T-helper 9 cell (primary cell): Measurements from ENCODE around the gene ABHD10.
"Not testable (repeated sequence)": the region's sequence is repeated elsewhere in the genome, so short reads cannot be mapped to it uniquely, and the experiment has no call there.

Experiments
- DNase-seq: peaks from one replicate; pipeline ENCODE4 v3.0.0-alpha.2; 2020

ABHD10 gene

DNA sequence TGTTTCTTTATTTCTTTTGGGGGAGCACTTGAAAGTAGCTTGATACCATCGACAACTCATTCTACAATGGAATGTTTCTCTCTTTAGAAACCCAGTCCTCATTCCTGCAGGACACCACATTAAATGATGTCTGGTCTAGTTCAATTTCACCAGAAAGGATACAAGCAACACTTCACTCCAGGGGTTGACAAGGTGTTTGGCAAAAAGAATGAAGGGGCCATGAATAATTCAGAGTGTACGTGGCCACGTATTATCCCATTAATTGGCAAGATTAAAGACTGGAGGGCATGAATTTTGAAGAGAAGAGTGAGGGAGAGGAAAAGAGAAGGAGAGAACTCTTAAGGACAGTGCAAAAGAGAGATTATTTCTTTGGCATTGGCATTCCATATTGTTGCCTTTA, 56.4 kb downstream of the ABHD10 start:
- DNase-seq: no peak

DNA sequence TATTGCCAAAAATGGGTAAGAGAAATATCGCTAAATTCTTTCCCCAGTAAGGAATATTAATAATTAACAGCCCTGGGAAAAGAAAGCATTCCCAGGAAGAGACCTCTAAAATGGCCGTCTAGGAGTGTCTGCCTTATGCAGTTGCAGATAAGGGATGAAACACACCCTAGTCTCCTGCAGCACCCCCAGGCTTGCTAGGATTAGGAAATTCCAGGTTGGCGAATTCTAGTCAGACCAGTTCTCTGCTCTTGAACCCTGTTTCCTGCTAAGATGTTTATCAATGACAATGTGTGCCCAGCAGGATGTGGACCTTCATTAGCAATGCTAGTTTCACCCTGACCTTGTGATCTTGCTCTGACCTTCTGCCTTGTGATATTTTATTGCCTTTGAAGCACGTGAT, 58.4 kb downstream of the ABHD10 start:
- not testable (repeated sequence) for DNase-seq

DNA sequence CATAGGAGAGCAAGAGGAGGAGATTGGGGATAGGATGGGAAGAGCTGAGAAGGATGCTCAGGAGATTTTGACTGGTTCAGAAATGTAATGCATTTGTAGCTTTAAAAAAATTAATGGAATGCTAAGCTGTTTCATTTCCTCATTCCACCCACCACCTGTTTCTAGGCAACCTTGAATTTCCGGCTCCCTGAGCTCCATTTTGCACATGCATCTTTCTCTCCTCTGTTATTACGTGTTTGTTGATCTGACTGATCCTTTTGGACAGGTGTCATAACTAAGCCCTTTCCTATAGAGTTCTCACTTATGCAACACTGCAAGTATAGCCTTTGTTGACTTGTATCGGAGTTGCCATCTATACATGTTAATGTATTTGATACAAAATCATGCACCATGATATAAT, 60.0 kb downstream of the ABHD10 start:
- no peak for DNase-seq

DNA sequence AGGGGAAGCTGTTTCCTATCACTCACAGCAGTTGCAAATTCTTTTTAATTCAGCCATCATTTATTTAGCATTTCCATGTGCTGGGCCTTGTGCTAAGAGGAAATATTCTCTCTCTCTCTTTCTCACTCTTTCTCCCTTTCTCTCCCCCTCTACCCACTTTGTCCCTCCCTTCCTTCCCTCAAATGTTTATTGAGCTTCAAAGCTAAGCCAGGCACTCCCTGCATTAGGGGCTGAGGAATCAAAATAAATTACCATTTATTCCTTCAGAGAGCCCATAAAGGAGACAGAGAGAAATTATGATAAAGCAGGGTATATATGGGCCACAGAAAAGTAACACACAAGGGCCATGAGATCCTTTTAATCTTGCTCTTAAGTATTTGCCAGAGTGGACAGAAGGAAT, 62.5 kb downstream of the ABHD10 start:
- no peak for DNase-seq

DNA sequence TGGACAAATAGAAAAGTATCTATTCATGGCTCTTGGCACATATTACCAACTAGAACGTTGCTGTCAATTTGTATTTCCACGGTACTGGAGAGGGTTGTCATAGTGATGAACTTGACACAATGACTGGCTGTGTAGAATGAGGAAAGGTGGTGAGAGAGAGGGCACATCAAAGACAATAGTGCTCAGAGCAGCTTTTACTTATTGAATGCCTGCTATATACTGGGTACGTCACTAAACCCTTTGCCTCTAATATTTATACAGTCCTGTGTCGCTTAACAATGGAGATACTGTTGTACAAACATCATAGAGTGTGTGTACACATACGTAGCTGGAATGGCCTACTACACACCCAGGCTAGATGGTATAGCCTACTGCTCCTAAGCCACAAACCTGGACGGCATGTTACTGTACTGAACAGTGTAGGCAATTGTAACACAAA, 64.0 kb downstream of the ABHD10 start:
- DNase-seq: no peak
